Liver (tissue), 9 donors: ENCODE results near the gene SLC6A17. TPM values are rescaled to one million over a fixed set of nuclear protein-coding genes. Genes with fewer than 3 reads are reported as not detected.

Experiments
- DNase-seq: peaks from one replicate; pipeline ENCODE4 v3.0.0-alpha.2; 2017; ENCODE audit warnings: low spot score
- H3K27ac ChIP-seq, 2 donors: one replicate each; pipeline ENCODE4 v1.7.0; 2013; ENCODE audit warnings: inconsistent platforms in 2 of 2, low read length in 2 of 2, control low read depth in 1 of 2, low read depth in 1 of 2, mild to moderate bottlenecking in 1 of 2
- H3K27me3 ChIP-seq, 4 donors: one replicate each; pipeline versions ENCODE4 v1.6.1 to v1.7.0; 2013; ENCODE audit warnings: low read length in 3 of 4, inconsistent platforms in 1 of 4, mild to moderate bottlenecking in 1 of 4, moderate library complexity in 1 of 4; ENCODE audit not compliant: control insufficient read depth in 4 of 4, insufficient read depth in 4 of 4
- H3K36me3 ChIP-seq, 4 donors: one replicate each; pipeline versions ENCODE4 v1.6.1 to v1.7.0; 2013; ENCODE audit warnings: low read length in 3 of 4, mild to moderate bottlenecking in 3 of 4, low read depth in 1 of 4, moderate library complexity in 1 of 4; ENCODE audit not compliant: control insufficient read depth in 4 of 4, insufficient read depth in 3 of 4
- H3K4me1 ChIP-seq, 4 donors: one replicate each; pipeline versions ENCODE4 v1.6.1 to v1.7.0; 2013; ENCODE audit warnings: low read length in 3 of 4, mild to moderate bottlenecking in 3 of 4, moderate library complexity in 1 of 4; ENCODE audit not compliant: control insufficient read depth in 4 of 4, insufficient read depth in 4 of 4
- H3K4me3 ChIP-seq, 3 donors: one replicate each; pipeline versions ENCODE4 v1.6.1 to v1.7.0; 2013; ENCODE audit warnings: low read length in 3 of 3, control low read depth in 1 of 3, low read depth in 1 of 3, mild to moderate bottlenecking in 1 of 3
- H3K9ac ChIP-seq, 2 donors: one replicate each; pipeline ENCODE4 v1.7.0; 2013; ENCODE audit warnings: low read length in 2 of 2, mild to moderate bottlenecking in 2 of 2, moderate library complexity in 2 of 2, control low read depth in 1 of 2, low read depth in 1 of 2
- H3K9me3 ChIP-seq, 4 donors: one replicate each; pipeline versions ENCODE4 v1.6.1 to v1.7.0; 2013; ENCODE audit warnings: low read length in 3 of 4; ENCODE audit not compliant: control insufficient read depth in 4 of 4
- CTCF ChIP-seq: fragments of 150-350 bp; IDR thresholded peaks from 2 replicates; pipeline ENCODE4 v1.5.1; 2017; ENCODE audit warnings: improper control_type of control experiment, low read depth, low read length; ENCODE audit not compliant: missing input control
- EGR1 ChIP-seq, 2 donors: IDR thresholded peaks; 2 replicates each; pipeline ENCODE4 v1.6.1; 2016 to 2018; ENCODE audit warnings: antibody characterized with exemption in 2 of 2, low read depth in 2 of 2
- FOXA1 ChIP-seq: IDR thresholded peaks from 2 replicates; pipeline ENCODE4 v1.6.1; 2016; ENCODE audit warnings: antibody characterized with exemption
- FOXA2 ChIP-seq: IDR thresholded peaks from 2 replicates; pipeline ENCODE4 v1.6.1; 2016; ENCODE audit warnings: antibody characterized with exemption
- HNF4A ChIP-seq, 2 donors: conservative IDR thresholded peaks; 2 replicates each; pipeline ENCODE4 v1.6.1; 2016; ENCODE audit warnings: antibody characterized with exemption in 2 of 2, mild to moderate bottlenecking in 2 of 2
- HNF4G ChIP-seq: IDR thresholded peaks from 2 replicates; pipeline ENCODE4 v1.6.1; 2016; ENCODE audit warnings: antibody characterized with exemption
- JUND ChIP-seq, 2 donors: IDR thresholded peaks; 2 replicates each; pipeline ENCODE4 v1.6.1; 2016; ENCODE audit warnings: antibody characterized with exemption in 2 of 2
- MAX ChIP-seq: IDR thresholded peaks from 2 replicates; pipeline ENCODE4 v1.6.1; 2016; ENCODE audit warnings: antibody characterized with exemption
- NR2F2 ChIP-seq: IDR thresholded peaks from 2 replicates; pipeline ENCODE4 v1.6.1; 2016; ENCODE audit warnings: antibody characterized with exemption
- RAD21 ChIP-seq, 2 donors: IDR thresholded peaks; 2 replicates each; pipeline ENCODE4 v1.6.1; 2016; ENCODE audit warnings: antibody characterized with exemption in 2 of 2, mild to moderate bottlenecking in 2 of 2
- RXRA ChIP-seq, 2 donors: IDR thresholded peaks; 2 replicates each; pipeline ENCODE4 v1.6.1; 2017 to 2018; ENCODE audit warnings: antibody characterized with exemption in 2 of 2, mild to moderate bottlenecking in 1 of 2
- SP1 ChIP-seq: IDR thresholded peaks from 2 replicates; pipeline ENCODE4 v1.6.1; 2018; ENCODE audit warnings: antibody characterized with exemption, mild to moderate bottlenecking
- TAF1 ChIP-seq: conservative IDR thresholded peaks from 2 replicates; pipeline ENCODE4 v1.6.1; 2016; ENCODE audit warnings: antibody characterized with exemption, mild to moderate bottlenecking
- YY1 ChIP-seq: IDR thresholded peaks from 2 replicates; pipeline ENCODE4 v1.6.1; 2016; ENCODE audit warnings: antibody characterized with exemption, mild to moderate bottlenecking
- whole genome bisulfite sequencing: extraction: QIAGEN DNeasy Blood & Tissue Kit; methylation state at CpG from one replicate; pipeline ENCODE4 v1.1.7; 2013; 5-methylcytosine and 5-hydroxymethylcytosine counted together
- polyA plus RNA-seq, 2 donors: library from polyadenylated mRNA; stranded (reverse) in 1 of 2; unstranded in 1 of 2; fragments of 200-250 nt in 1 of 2; fragments of >200 nt in 1 of 2; fragmentation: Nextera tagmentation in 1 of 2; extraction: Ambion mirVana in 1 of 2; gene quantifications; one replicate each; pipeline versions ENCODE4 v1.2.1 to v1.2.3, GENCODE V29; 2013 to 2015
- total RNA-seq, 2 donors: library from RNA; depleted of rRNA; stranded (reverse); fragments of >200 nt; gene quantifications; one replicate each; pipeline ENCODE4 v1.2.3, GENCODE V29; 2014
- TF ChIP-seq, protein P1 (sequence below): IDR thresholded peaks from 2 replicates; pipeline ENCODE4 v1.6.1; 2016; ENCODE audit warnings: antibody characterized with exemption, mild to moderate bottlenecking
- TF ChIP-seq, protein P2 (sequence below): IDR thresholded peaks from 2 replicates; pipeline ENCODE4 v1.6.1; 2016; ENCODE audit warnings: antibody characterized with exemption
- TF ChIP-seq, protein P3 (sequence below): IDR thresholded peaks from 2 replicates; pipeline ENCODE4 v1.6.1; 2016; ENCODE audit warnings: antibody characterized with exemption
- donor health status: healthy.
- donor health status: healthy.
- donor health status: healthy.
- donor health status: healthy.
- donor health status: healthy.

Gene SLC6A17
- total and polyA plus RNA-seq, 4 donors: not detected

GRCh38 chr1:110170766-110171733 lies 20.8 kb downstream of the SLC6A17 start:
- no peaks in the 10 kb centered on the region for H3K9me3 ChIP-seq
- peaks cover 0 to 3% (median under 1%) of the 10 kb centered on the region in 4 donors for H3K27me3 ChIP-seq
- no peak overlapping the region for H3K9ac ChIP-seq
- no peaks in the 10 kb centered on the region for H3K36me3 ChIP-seq
- no peak overlapping the region for H3K4me3 ChIP-seq
- 71% methylated on average over 13 of the region's 13 CpGs for WGBS
- no peak for DNase-seq
- no peaks in the 10 kb centered on the region for H3K4me1 ChIP-seq
- TF ChIP-seq FOXA1 (no peak), RXRA (IDR thresholded peaks at IDR 0.05) (no peak), MAX (no peak), HNF4A (conservative IDR thresholded peaks at IDR 0.05) (no peak), RAD21 (IDR thresholded peaks at IDR 0.05) (no peak), SP1 (no peak), YY1 (no peak), HNF4G (no peak), JUND (IDR thresholded peaks at IDR 0.05) (no peak), CTCF (no peak), EGR1 (IDR thresholded peaks at IDR 0.05; ENCODE audit: low read depth in 2 of 2) (no peak), TAF1 (no peak)
- TF ChIP-seq, protein P1, sequence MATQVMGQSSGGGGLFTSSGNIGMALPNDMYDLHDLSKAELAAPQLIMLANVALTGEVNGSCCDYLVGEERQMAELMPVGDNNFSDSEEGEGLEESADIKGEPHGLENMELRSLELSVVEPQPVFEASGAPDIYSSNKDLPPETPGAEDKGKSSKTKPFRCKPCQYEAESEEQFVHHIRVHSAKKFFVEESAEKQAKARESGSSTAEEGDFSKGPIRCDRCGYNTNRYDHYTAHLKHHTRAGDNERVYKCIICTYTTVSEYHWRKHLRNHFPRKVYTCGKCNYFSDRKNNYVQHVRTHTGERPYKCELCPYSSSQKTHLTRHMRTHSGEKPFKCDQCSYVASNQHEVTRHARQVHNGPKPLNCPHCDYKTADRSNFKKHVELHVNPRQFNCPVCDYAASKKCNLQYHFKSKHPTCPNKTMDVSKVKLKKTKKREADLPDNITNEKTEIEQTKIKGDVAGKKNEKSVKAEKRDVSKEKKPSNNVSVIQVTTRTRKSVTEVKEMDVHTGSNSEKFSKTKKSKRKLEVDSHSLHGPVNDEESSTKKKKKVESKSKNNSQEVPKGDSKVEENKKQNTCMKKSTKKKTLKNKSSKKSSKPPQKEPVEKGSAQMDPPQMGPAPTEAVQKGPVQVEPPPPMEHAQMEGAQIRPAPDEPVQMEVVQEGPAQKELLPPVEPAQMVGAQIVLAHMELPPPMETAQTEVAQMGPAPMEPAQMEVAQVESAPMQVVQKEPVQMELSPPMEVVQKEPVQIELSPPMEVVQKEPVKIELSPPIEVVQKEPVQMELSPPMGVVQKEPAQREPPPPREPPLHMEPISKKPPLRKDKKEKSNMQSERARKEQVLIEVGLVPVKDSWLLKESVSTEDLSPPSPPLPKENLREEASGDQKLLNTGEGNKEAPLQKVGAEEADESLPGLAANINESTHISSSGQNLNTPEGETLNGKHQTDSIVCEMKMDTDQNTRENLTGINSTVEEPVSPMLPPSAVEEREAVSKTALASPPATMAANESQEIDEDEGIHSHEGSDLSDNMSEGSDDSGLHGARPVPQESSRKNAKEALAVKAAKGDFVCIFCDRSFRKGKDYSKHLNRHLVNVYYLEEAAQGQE: no peak
- TF ChIP-seq, protein P2, sequence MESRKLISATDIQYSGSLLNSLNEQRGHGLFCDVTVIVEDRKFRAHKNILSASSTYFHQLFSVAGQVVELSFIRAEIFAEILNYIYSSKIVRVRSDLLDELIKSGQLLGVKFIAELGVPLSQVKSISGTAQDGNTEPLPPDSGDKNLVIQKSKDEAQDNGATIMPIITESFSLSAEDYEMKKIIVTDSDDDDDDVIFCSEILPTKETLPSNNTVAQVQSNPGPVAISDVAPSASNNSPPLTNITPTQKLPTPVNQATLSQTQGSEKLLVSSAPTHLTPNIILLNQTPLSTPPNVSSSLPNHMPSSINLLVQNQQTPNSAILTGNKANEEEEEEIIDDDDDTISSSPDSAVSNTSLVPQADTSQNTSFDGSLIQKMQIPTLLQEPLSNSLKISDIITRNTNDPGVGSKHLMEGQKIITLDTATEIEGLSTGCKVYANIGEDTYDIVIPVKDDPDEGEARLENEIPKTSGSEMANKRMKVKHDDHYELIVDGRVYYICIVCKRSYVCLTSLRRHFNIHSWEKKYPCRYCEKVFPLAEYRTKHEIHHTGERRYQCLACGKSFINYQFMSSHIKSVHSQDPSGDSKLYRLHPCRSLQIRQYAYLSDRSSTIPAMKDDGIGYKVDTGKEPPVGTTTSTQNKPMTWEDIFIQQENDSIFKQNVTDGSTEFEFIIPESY: no peak
- no peak overlapping the region for H3K27ac ChIP-seq

GRCh38 chr1:110172001-110172400 lies 21.7 kb downstream of the SLC6A17 start:
- H3K4me3 ChIP-seq: no peak overlapping the region
- DNase-seq: no peak
- TF ChIP-seq CTCF (no peak), FOXA2 (no peak), JUND (IDR thresholded peaks at IDR 0.05) (no peak), NR2F2 (no peak), FOXA1 (no peak), MAX (no peak), SP1 (no peak)
- TF ChIP-seq, protein P3, sequence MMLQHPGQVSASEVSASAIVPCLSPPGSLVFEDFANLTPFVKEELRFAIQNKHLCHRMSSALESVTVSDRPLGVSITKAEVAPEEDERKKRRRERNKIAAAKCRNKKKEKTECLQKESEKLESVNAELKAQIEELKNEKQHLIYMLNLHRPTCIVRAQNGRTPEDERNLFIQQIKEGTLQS: no peak
- TF ChIP-seq, protein P2: no peak

More at GRCh38 chr1:110172001-110172400, 21.7 kb downstream of the SLC6A17 start:
- no peaks in the 10 kb centered on the region for H3K9me3 ChIP-seq
- H3K27me3 ChIP-seq: peaks cover 0 to 3% (median under 1%) of the 10 kb centered on the region in 4 donors
- no peaks in the 10 kb centered on the region for H3K36me3 ChIP-seq
- no peak overlapping the region for H3K27ac ChIP-seq
- H3K4me1 ChIP-seq: no peaks in the 10 kb centered on the region
- WGBS: 82% methylated on average over 10 of the region's 10 CpGs
- H3K9ac ChIP-seq: no peak overlapping the region
